G401.6 (cell line): Measurements from ENCODE around the gene FBXO31.

ENCODE experiments used
- FAIRE-seq: peaks from 2 replicates; lab custom pipeline; 2012; peaks lifted over from hg19 to GRCh38; lab: Jason Lieb, UNC

The FBXO31 gene

GRCh38 chr16:87361916-87362619, 21.5 kb downstream of the FBXO31 start:
- FAIRE-seq = no peak

DNA sequence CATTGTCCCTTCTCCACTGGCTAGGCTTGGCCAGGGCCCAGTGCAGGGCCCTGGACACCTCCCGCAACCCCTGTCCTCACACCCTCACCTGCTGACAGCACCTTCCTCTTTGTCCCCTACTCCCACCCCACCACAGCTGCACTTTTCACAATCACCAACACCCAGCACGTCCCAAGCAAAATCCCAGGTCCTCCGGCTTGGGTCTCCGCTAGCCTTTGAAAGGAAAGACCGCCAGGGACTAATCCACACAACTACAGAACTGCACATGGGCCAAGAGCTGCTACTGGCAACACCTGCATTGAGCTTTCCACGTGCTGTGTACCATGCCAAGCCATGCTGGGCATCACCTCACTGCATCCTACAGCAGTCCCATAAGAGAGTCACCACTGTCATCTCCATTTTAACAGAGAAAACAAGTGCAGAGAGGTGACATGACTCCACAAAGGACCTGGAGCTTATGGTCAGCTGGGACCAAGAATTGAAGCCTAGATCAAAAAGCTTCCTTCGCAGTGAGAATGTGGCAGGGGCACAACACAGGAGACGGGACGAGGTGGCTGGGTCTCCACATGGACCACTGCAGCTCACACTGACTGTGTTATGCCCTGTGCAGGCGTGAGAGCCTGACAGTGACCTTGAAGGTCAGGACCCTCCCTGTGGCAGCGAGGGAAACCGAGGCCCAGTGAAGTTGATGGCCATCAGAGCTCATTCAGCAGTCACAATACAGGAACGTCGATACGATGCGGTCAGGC, 22.5 kb downstream of the FBXO31 start:
- FAIRE-seq = no peak

DNA sequence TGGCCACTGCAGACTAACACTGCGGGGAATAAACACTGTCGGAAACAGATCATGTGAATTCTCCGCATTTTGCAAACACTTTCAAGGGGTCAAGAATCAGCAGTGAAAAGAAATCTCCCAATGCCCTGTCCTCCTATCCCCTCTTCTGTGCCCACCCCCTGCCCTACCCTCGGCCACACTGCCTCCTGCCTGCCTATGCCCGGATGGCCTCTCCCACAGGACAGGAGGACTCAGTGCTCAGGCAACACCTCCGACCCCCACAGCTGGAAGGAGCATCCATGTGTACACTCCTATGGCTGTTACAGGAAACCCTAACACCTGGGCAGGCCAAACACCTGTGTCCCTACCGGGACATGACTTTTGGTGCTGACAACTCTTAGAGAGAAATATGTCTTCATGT, 24.5 kb downstream of the FBXO31 start:
- no peak for FAIRE-seq

- no peak for FAIRE-seq
Observed at GRCh38 chr16:87358696-87359095, 24.9 kb downstream of the FBXO31 start.

GRCh38 chr16:87358250-87358649, 25.3 kb downstream of the FBXO31 start:
- FAIRE-seq = no peak

- no peak for FAIRE-seq
Observed at GRCh38 chr16:87356491-87356853, 27.1 kb downstream of the FBXO31 start.

DNA sequence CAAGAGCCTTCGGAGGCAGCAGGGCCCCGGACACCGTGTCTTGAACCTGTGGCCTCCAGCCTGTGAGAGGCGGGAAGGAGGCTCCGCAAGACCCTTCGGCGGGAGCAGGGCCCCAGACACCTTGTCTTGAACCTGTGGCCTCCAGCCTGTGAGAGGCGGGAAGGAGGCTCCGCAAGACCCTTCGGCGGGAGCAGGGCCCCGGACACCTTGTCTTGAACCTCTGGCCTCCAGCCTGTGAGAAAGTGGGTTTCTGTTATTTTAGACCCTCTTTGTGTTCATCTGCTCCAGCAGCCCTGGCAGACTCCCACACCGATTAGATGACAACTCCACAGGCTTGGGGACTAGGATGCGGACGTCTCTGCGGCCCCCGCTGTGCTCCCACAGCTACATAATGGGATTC, 30.0 kb downstream of the FBXO31 start:
- FAIRE-seq = no peak

DNA sequence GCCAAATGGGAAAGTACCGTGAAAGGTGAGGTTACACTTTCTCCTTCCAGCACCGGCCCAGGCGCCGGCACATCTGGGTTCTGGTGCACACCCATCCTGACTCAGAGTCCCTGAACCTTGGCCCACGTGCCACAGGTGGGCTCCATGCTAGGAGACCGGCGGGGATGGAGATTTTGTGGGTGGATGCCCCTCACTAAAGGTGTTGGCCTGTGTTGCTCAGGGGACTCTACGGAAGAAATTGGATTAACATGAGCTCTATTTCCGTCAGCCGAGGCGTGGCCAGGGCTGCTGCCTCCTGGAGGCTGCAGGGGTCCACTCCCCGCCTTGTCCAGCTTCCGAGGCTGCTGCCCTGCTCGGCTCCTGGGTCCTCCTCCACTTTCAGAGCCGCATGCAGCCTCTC, 30.8 kb downstream of the FBXO31 start:
- no peak for FAIRE-seq

- FAIRE-seq = no peak
Observed at GRCh38 chr16:87351320-87351698, 32.3 kb downstream of the FBXO31 start.

- no peak for FAIRE-seq
Observed at GRCh38 chr16:87350681-87351319, 32.8 kb downstream of the FBXO31 start.

GRCh38 chr16:87350031-87350430, 33.5 kb downstream of the FBXO31 start:
- no peak for FAIRE-seq

DNA sequence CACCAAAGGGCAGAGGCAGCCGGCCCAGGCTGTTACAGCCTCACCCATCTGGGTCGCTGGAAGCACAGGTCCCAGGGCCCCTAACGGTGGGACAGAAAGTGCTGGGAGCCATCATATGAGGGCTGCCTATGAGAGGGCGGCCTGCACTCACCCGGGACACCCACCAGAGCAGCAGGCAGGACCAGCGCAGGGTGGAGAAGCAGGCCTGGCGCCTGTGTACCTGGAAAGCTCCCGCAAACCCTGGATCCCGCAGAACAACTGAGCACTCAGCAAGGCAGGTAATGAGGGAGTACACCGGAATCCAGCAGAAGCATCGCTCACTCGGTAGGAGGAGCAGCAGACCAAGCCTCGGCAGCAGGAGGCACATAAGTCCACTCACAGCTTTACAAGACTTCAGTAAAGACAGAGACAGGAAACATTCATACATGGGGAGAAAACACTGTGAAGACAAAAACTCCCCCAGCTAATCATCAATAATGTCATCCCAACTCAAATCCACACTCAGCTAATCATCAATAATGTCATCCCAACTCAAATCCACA, 34.9 kb downstream of the FBXO31 start:
- no peak for FAIRE-seq

- FAIRE-seq = no peak
Observed at GRCh38 chr16:87347932-87348615, 35.5 kb downstream of the FBXO31 start.

DNA sequence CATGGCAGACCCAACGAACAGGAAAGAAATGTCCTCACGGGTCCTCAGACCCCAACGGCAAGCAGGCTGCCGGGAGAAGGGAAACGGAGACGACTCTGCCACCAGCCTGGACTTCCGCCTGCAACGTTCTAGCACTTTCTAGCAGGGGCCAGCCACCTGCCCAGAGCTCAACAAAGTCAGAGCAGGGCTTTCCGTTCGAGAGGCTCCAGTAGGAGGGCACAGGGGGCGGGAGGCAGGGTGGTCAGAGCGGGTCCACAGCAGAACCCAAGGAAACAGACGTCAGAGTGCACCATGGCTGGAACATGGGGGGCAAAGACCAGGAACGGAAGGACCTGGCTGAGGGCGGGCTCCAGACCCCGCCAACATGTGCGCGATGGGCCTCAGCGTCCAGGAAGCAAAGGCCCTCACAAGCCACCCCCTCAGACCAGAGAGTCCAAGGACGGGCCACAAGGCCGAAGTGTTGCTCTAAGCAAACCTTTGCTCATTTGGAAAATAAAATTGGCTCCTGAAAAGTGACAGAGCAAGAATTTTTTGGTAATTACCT, 37.0 kb downstream of the FBXO31 start:
- no peak for FAIRE-seq

GRCh38 chr16:87345726-87346424, 37.7 kb downstream of the FBXO31 start:
- FAIRE-seq = no peak

- FAIRE-seq = no peak
Observed at GRCh38 chr16:87344931-87345631, 38.5 kb downstream of the FBXO31 start.

- FAIRE-seq = no peak
Observed at GRCh38 chr16:87344165-87344930, 39.2 kb downstream of the FBXO31 start.

- FAIRE-seq = no peak
Observed at GRCh38 chr16:87343753-87344050, 39.9 kb downstream of the FBXO31 start.

DNA sequence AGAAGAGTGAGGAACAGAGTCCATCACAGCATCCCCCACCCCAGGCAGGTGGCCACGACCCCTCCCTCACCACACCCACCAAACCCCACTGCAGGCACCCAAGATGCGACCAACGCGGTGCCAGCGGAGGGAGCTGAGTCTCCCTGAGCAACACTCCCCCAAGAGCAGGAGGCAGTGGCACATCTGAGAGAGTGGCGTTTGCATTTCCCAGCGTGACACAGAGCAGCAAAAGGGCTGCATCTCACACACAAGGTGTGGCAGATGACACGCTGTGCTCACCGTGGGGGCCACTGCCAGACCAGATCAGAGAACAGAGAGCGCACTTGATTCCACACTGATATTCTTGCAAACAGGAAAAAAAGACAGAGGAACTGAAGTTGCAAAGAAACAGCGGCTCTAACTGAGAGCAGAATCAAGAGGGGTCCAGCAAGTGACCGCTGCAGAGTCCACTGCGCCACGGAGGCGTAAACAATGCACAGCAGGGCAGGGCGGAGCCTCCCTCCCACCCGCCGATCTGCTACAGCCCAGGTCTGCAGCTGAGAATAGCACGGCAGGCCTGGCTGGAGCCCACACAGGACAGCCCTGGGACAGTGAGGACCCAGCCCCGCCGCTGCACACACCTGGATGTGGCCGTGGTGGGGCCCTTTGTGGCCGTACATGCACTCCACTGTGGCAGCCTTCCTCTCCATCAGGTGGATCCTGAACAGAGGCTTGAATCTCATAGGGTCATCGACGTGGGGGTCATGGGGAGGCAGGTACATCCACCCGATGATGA, 40.4 kb downstream of the FBXO31 start:
- FAIRE-seq = no peak

DNA sequence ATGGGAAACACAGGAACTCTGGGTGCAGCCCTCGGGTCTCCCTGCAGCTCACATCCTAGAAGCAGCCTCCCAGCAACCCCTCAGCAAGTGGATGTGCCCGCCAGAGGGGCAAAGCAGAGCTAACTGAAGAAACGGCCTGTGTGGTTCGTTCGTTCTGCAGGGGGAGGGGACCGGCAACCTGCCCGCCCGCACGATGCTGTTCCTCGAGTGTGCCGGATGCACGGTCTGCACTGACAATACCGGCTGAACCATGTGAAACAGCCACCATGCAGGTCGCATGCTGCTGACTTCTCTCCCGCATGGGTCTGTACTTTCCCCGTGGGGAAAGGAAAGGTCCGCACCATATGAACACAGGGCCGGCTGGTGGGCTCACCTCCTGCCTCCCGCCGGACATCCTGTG, 41.1 kb downstream of the FBXO31 start:
- no peak for FAIRE-seq
